HUES6 (cell line): ENCODE data around the gene P4HB.

Experiments used
- H3K27ac ChIP-seq: 2 replicates; pipeline ENCODE4 v1.7.0; 2013; ENCODE audit warnings: low read depth, mild to moderate bottlenecking, low read length, inconsistent platforms
- H3K27me3 ChIP-seq: 2 replicates; pipeline ENCODE4 v1.6.1; 2013; ENCODE audit warnings: low read length; ENCODE audit not compliant: control insufficient read depth, insufficient read depth
- H3K36me3 ChIP-seq: 2 replicates; pipeline ENCODE4 v1.6.1; 2013; ENCODE audit warnings: low read length; ENCODE audit not compliant: control insufficient read depth, insufficient read depth
- H3K4me1 ChIP-seq: 2 replicates; pipeline ENCODE4 v1.6.1; 2013; ENCODE audit warnings: low read length; ENCODE audit not compliant: control insufficient read depth, insufficient read depth
- H3K4me3 ChIP-seq: 2 replicates; pipeline ENCODE4 v1.5.1; 2013; ENCODE audit warnings: low read depth, low read length
- H3K9ac ChIP-seq: one replicate; pipeline ENCODE4 v1.6.1; 2013; ENCODE audit warnings: mild to moderate bottlenecking, low read length
- H3K9me3 ChIP-seq: 2 replicates; pipeline ENCODE4 v1.6.1; 2013; ENCODE audit warnings: low read depth, low read length; ENCODE audit not compliant: control insufficient read depth, insufficient read depth

The P4HB gene

DNA sequence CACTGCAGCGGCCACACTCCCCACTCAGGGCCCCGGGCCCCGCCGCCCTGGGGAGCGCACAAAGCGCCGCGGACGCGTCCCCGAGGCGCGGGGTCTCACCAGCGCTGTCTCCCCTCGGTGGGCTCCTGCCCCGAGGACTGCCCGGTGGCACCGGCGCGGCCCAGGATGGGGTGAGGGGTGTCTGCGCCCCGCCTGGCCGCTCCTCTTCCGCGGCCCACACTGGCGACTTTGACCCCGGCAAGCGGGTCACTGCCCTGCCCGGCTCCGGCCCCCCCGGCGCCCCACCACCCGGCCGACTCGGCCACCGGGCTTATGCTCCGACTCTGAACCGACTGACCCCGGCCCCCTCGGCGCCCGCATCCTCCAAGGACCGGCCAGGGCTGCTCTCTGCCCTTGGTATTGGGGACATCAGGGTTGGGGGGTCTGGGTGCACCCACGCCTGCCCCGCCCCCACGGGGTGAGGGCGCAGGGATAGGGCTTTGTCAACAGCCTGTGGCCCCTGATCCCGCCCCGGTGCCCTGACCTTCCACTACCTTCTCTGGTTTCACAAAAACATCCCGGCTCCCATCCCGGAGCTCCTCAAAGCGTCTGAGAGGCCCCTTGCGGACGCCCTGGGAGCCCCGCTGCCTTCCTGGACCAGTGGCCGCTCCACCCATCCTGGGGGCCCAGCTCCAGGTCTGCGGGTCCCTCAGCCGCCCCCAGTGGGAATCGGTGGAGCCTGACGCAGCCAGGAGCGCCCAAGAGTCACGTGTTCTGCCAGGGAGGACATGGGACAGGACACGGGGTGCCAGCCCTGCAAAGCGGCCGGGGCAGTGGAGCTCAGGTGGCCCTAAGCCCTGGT is 55.6 kb downstream of the P4HB start:
- no peaks in the 10 kb centered on the region for H3K4me1 ChIP-seq
- peaks cover 97% of the 10 kb centered on the region for H3K27me3 ChIP-seq
- H3K9ac ChIP-seq, result no peak overlapping the region
- no peak overlapping the region for H3K27ac ChIP-seq
- H3K4me3 ChIP-seq, result peak overlapping the region; percentile 58
- no peaks in the 10 kb centered on the region for H3K36me3 ChIP-seq
- peaks cover 6% of the 10 kb centered on the region; the same call in 1 of the 2 replicates for H3K9me3 ChIP-seq

DNA sequence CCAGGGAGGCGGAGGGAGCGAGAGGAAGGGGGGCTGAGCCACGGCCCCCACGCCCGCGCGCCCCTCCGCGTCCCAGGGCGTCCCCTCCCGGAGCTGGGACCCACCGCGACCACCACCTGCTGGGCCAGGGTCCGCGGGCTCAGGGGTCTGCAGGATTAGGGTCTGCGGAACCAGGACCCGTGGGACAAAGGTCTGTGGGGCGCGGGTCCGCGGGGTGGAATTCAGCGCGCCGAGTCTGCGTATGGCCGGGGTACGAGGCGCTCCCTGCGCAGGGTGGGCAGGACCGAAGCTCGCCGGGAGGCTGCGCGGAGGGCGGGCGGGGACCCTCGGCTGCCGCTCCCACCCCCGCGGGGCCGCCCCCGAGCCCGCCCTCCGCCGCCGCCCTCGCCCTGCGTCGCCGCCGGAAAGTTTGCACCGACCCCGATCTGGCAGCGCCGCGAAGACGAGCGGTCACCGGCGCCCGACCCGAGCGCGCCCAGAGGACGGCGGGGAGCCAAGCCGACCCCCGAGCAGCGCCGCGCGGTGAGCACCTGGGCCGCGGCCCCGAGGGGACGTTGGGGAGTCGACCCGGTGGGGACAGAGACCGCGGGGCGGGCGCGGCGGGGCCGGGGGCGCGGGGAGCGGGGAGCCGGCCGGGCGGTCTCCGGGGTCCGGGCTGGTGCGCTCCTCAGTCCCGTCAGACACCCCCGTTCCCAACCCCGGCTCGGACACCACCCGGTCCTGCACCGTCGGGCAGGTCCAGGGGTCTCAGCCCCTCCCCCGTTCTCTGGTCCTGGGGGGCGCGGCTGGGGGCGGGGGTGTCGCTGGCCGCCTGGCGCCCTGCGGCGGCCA is 56.4 kb downstream of the P4HB start, which contains the start of gene GCGR:
TSS of gene GCGR (plus strand) at position 423 of the 831 bp plus-strand sequence. CDS start 4,869 bp downstream, outside the sequence.
- Histone ChIP-seq H3K4me3 (peak within 1 kb of the TSS; percentile 58), H3K9ac (no peak within 1 kb of the TSS), H3K27ac (no peak within 1 kb of the TSS), H3K4me1 (no peaks in the 10 kb centered on the region), H3K9me3 (peaks cover 8% of the 10 kb centered on the region; the same call in 1 of the 2 replicates), H3K36me3 (no peaks in the 10 kb centered on the region), H3K27me3 (peaks cover 92% of the 10 kb centered on the region)

DNA sequence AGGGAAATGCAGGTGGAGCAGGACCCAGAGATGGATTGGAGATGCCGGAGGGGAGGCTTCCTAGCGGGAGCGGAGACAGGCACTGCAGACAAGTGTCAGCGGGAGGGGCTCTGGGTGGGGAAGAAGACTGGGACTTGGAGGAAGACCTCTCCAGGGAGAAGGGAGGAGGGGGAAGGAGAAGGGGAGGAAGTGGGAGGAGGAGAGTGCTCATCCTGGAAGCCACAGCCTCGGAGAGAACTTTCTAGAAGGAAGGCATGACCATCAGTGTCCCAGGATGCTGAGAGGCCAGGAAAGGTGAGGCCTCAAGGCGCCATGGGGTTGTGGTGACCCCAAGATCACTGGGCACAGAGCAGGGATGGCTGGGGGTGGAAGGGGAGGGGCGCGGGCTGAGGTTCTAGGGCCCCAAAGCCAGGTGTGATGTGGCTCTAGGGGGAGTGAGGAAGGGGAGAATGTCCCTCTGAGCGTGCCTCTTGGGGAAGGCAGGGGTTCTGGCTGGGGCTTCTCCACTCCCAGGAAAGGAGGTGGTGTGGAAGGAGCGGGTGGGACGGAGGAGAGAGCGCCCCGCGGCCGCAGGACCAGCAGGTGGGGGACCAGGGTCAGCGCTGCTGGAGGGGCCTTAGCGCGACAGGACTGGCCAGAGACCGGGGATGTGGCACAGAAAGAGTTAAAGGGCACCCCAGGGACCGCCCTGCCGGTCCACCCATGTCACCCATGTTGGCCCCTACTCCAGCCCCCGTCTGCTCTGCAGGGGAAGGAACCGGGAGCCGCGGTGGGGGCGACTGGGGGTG is 57.3 kb downstream of the P4HB start:
- H3K27ac ChIP-seq, result no peak overlapping the region
- peak overlapping the region; percentile 58 for H3K4me3 ChIP-seq
- no peaks in the 10 kb centered on the region for H3K4me1 ChIP-seq
- peaks cover 8% of the 10 kb centered on the region; the same call in 1 of the 2 replicates for H3K9me3 ChIP-seq
- H3K27me3 ChIP-seq, result peaks cover 84% of the 10 kb centered on the region
- H3K9ac ChIP-seq, result no peak overlapping the region
- no peaks in the 10 kb centered on the region for H3K36me3 ChIP-seq

DNA sequence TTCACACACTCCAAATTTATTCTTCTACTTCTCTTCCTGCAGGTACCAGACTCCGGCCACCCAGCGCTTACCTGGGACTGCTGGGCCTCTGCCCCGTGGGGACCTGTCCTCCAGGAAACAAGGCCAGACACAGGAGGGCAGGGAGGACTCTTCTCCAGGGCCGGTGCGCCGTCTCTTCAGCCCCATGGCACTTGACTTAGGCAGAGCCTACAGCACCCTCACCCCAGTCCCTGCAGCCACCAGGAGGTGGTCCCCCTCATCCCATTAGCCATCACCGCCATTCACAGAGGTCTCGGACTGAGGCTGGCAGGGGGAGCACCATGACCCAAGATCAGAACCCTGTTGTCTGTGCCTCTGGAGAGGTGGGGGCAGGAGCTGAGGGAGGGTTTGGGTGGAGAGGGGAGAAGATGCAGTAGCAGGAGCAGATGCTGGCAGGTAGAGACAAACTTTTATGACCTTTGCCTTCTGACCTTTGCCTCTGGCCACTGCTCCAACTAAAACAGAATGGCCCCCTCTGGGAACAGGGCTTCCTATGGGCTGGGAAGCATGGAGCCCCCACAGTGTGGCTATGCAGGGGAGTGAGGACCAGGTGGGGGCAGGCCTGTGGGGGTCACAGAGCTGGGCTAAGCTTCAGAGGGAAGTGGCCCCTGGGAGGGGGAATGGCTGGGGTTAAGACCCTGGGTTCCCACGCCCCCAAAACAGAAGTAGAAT is 58.1 kb downstream of the P4HB start:
- Histone ChIP-seq H3K4me1 (no peaks in the 10 kb centered on the region), H3K36me3 (no peaks in the 10 kb centered on the region), H3K27ac (no peak overlapping the region), H3K9me3 (peaks cover 8% of the 10 kb centered on the region; the same call in 1 of the 2 replicates), H3K9ac (no peak overlapping the region), H3K27me3 (peaks cover 76% of the 10 kb centered on the region), H3K4me3 (no peak overlapping the region)

DNA sequence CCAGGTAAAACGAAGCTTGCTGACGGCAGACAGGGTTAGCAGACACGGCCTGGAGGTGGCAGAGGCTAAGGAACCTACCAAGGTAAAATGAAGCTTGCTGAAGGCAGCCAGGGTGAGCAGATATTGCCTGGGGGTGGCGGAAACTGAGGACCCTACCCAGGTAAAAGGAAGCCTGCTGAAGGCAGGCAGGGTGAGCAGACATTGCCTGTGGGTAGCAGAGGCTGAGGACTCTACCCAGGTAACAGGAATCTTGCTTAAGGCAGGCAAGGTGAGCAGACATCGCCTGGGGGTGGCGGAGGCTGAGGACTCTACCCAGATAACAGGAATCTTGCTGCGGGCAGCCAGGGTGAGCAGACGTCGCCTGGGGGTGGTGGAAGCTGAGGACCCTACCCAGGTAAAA is 59.0 kb downstream of the P4HB start:
- no peak overlapping the region for H3K9ac ChIP-seq
- no peaks in the 10 kb centered on the region for H3K4me1 ChIP-seq
- H3K27ac ChIP-seq, result no peak overlapping the region
- peaks cover 8% of the 10 kb centered on the region; the same call in 1 of the 2 replicates for H3K9me3 ChIP-seq
- H3K27me3 ChIP-seq, result peaks cover 67% of the 10 kb centered on the region
- no peaks in the 10 kb centered on the region for H3K36me3 ChIP-seq
- no peak overlapping the region for H3K4me3 ChIP-seq

DNA sequence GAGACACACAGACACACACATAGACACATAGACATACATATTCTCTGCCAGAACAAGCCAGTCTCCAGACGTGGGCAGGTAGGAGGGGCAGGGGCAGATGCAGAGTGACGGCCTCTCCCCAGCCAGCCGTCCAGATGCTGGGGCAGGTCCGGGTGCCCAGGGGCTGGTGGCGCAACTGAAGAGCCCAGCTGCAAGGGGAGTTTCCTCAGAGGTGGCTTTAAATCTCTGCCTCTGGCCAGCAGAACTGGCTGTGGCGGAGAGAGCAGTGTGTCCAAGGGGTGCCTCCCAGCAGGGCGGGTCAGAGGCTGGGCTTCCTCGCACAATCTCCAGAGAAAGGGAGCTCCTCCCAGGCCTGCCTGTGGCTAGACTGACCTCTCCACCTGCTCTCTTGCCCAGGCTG is 65.8 kb downstream of the P4HB start:
- no peaks in the 10 kb centered on the region for H3K9me3 ChIP-seq
- no peak overlapping the region for H3K27ac ChIP-seq
- no peaks in the 10 kb centered on the region for H3K27me3 ChIP-seq
- H3K9ac ChIP-seq, result no peak overlapping the region
- no peak overlapping the region for H3K4me3 ChIP-seq
- H3K36me3 ChIP-seq, result no peaks in the 10 kb centered on the region
- no peaks in the 10 kb centered on the region for H3K4me1 ChIP-seq

DNA sequence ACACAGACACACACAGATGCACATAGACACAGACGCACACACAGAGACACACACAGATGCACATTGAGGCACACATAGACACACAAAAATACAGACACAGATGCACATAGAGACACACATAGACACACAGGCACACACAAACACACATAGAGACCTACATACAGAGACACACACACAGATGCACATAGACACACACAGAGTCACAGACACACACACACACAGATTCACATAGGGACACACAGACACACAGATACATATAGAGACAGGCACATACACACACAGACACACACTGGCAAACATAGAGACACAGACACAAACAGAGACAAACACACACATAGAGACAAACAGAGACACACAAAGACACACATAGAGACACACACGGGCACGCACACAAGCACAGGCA is 66.3 kb downstream of the P4HB start:
- Histone ChIP-seq H3K9me3 (no peaks in the 10 kb centered on the region), H3K27ac (no peak overlapping the region), H3K36me3 (no peaks in the 10 kb centered on the region), H3K9ac (no peak overlapping the region), H3K4me3 (no peak overlapping the region), H3K4me1 (no peaks in the 10 kb centered on the region), H3K27me3 (no peaks in the 10 kb centered on the region)
